HG02973 (cell line): ENCODE results near the gene SVEP1.
A peak's percentile ranks its signal among the peaks of the same experiment; 100 is the strongest.
"Not testable (repeated sequence)": the region's sequence is repeated elsewhere in the genome, so short reads cannot be mapped to it uniquely, and the experiment has no call there.

Experiments
- ATAC-seq: cut with Tn5 transposase; IDR thresholded peaks from one replicate; pipeline ENCODE4 v1.9.1; 2021; ENCODE audit warnings: moderate library complexity; ENCODE audit not compliant: unreplicated experiment

Gene SVEP1

GRCh38 chr9:110579034-110579861 is at the start of gene SVEP1:
Gene SVEP1 (minus strand): TSS chr9:110579741. CDS start chr9:110579543, 198 bp downstream.
- ATAC-seq, result no peak

DNA sequence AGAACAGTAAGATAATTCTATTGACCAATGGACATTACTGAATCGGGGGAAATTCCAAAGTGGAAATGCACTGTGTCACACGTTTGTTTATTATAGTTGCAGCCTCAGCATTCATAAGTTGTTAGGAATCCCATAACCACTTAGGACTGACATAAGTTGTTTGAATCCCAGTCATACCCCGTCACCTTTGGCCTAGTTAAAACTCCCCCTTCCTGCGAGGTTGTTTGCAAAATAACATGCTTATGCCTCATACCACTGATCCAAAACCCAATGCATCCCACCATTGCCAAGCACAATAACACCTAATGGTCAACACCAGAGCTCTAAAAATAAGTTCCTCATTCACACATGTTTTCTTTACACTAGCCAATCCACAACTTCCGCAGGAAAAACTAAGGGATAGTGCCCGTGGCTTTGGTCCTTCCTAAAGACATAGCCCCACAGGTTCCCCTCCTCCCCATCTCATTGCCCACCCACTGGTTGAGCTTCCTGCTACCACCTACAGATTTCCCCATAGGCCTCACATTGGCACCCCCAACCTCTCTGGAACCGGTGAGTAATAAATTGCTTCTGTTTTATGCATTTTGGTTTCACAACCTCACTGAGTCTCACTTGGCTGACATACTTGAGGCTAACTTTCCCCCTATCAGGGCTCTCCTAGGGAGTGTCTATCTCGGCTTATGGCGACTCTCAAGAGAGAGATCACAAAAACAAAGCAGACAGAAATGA is 46.7 kb upstream of the SVEP1 start:
- ATAC-seq, result peak; percentile 97

DNA sequence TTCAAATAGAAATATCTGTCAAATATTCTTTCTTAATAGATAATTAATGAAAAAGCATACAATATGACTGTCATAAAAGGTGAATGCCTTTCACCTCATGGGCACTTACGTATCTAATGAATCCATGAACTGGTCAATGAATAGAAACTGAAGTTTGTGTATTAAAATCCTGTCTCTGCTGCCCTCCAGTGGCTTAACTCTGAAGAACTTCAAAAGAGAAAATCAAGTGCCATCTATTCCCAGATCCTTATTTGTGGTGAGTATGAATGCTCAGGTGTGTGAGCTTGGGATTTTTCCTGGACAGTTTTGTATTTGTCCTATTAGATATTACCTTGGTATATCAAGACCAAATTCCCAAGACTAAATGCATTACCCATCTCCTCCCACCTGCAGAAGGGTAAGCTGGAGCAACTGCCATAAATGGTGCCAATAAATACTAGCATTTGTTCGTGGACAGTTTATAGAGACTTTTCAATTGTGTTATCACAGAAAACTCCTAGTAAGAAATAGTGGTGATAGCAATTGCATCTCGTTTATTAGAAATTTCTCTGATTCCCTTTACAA is 44.0 kb upstream of the SVEP1 start:
- ATAC-seq, result no peak

DNA sequence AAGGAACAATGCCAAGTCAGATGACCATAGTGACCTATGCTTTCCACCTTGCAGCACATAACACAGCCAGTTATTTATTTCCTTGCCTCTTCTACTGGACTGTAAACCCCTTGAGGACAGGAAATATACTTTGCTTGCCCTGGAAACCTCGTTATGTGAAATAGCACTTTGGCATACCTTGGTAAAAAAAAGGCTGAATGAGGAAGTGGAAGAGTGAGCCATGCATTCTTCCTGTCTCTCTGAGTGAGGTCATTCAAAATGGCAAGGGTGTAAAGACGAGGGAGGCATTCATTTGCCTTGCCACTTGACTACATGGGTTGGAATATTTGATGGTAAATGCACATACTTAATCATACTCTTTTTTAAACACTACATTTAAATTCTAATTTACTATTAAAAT is 42.8 kb upstream of the SVEP1 start:
- no peak for ATAC-seq

GRCh38 chr9:110620726-110621125 is 41.2 kb upstream of the SVEP1 start:
- no peak for ATAC-seq

DNA sequence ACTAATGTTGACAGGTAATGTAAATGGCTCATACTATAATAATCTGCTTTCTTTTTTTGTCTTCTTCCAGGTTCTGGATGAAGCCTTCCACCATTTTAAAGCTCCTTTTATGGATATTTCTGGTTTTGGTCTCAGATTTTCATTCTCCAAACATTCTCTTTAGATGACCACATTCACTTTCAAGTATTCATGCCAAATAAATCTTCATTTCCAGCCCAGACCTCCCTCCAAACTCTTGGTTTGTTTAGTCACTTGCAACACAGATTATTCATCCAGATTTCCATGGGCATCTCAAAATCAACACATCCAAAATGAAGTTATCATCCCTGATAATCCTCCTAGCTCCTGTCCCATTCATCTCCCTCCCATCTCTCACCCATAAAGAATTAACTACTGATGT is 40.3 kb upstream of the SVEP1 start:
- no peak for ATAC-seq

DNA sequence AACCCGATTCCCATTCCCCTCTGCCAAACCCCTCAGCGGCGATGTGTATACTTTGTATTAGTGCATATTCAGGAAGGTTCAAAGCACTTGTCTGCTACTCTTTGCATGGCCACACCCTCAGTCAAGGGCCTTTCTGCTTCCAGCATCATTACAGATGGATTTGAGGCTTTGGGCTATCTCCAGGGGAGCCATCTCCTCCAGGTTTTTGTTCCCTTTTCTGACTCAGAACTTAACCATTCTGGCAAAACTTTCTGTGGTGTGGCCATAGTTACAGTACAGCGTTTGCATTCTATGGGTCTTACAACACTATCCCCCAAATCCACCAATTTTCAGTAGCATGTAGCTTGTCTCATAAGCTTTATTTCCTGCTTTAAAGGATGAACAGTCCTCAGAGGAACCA is 36.0 kb upstream of the SVEP1 start:
- ATAC-seq, result no peak

- ATAC-seq, result not testable (repeated sequence)
These were observed 35.0 kb upstream of the SVEP1 start for GRCh38 chr9:110614576-110614975.

GRCh38 chr9:110606179-110606790 is 26.7 kb upstream of the SVEP1 start:
- no peak for ATAC-seq

DNA sequence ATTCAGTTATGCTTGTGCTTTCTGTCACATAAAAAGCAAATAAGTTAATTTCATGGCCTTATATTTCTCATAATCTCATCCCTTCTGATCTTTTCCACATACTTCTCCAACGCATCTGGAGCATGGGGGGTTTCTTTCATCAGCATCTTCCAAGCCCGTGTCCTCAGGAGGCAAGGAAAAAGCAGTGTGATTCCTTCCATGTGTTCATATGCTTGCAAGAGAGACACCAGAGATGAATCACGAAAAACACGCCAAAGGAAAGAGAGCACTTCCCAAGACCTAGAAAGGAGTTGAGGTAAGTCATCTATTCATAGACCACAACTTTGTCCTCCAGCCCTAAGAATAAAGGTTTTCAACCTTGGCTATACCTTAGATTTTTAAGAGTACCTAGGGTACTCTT is 26.0 kb upstream of the SVEP1 start:
- no peak for ATAC-seq

DNA sequence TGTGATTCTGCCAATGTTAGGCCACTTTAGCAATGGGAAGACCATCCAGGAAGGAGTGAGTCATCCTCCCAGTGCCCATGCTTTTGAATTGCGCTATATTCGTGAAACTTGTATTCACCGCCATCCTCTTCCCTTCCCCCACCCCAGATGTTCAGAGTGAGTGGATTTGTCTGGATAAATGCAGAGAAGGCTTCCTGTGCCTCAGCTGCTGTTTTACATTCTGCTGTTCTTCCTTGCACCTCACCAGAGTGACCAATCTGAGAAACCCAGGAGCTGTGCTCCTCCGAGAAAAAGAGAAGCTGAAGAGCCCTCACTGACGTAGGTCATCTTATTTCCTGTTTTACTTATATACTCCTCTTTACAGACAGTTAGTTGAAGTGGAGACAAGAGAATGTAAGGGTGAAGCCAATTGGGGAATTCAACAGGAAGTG is 24.6 kb upstream of the SVEP1 start:
- no peak for ATAC-seq

DNA sequence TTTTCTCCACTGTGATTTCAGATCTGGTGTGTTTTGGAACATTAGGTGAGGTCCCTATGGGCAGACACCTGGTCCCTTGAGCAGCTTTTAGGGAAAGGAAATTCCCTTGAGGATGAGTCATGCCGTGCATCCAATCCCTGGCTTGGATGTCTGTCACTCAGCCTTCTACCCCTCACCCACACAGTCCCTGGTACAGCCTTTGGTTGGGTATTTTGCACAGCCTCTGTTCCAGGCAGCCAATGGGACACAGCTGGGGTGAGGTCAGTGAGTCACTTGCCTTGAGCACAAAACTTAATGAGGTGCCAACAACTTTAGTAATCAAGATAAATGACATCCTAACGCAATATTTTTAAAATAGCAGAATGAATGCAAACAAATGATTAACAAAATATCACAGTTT is 22.7 kb upstream of the SVEP1 start:
- ATAC-seq, result no peak

DNA sequence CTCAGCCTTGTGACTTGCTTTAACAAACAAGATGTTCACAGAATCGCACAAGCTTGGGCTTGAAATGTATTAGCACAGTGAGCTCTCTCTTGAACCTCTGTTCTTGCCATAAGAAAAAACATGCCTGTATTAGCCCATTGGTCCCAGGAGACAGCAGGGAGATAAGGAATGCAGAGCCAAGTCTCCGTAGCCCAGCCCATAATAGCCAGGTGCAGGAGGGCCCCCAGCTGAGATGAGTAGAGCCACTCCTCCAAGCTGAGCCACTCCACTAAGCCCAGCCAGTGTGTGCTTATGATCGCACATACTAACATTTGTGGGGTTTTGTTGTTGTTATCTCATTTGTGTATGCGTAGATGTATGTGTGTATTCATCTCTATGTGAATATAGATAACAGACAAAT is 21.6 kb upstream of the SVEP1 start:
- no peak for ATAC-seq

GRCh38 chr9:110599468-110599867 is 19.9 kb upstream of the SVEP1 start:
- no peak for ATAC-seq

DNA sequence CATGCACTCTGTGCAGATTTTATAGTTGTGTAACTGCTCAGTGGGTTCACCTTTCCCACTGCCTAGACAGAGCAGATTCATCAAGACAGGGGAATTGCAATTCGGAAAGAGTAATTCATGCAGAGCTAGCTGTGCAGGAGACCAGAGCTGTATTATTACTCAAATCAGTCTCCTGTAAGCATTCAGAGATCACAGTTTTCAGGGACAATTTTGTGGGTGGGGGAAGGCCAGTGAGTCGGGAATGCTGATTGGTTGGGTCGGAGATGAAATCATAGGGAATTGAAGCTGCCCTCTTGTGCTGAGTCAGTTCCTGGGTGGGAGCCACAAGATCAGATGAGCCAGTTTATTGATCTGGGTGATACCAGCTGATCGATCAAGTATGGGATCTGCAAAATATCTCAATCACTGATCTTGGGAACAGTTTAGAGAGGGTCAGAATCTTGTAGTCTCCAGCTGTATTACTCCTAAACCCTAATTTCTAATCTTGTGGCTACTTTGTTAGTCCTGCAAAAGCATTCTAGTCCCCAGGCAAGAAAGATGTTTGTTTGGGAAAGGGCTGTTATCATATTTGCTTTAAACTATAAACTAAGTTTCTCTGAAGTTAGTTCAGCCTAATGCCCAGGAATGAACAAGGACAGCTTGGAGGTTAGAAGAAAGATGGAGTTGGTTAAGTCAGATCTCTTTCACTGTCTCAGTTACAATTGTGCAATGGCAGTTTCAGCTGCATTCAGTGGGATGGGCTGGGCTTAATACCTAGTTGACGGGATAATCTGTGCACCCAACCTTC is 12.7 kb upstream of the SVEP1 start:
- ATAC-seq, result no peak

GRCh38 chr9:110591526-110591925 is 12.0 kb upstream of the SVEP1 start:
- ATAC-seq, result no peak

- ATAC-seq, result no peak
These were observed 11.3 kb upstream of the SVEP1 start for GRCh38 chr9:110590816-110591215.

- ATAC-seq, result no peak
These were observed 8.8 kb upstream of the SVEP1 start for GRCh38 chr9:110588296-110588695.

DNA sequence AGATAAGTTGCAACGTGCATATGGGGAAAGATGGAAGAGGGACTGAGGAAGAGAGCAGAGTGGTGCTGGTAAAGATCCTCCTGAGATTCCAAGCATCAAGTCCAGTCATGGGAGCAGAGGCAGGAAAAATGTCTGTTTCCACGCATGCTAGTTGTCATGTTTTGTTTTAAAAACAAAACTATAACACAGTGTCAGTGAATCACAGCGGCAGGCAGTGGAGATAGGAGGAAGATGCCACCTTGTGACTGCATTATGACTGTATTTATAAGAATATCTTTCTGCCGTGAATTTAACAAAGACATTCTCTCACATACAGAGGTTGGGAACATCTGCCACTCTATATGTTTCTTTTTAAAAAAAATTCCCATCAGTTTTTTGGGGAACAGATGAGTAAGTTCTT is 3.7 kb upstream of the SVEP1 start:
- ATAC-seq, result no peak

- no peak for ATAC-seq
These were observed 2.6 kb upstream of the SVEP1 start for GRCh38 chr9:110582156-110582555.

DNA sequence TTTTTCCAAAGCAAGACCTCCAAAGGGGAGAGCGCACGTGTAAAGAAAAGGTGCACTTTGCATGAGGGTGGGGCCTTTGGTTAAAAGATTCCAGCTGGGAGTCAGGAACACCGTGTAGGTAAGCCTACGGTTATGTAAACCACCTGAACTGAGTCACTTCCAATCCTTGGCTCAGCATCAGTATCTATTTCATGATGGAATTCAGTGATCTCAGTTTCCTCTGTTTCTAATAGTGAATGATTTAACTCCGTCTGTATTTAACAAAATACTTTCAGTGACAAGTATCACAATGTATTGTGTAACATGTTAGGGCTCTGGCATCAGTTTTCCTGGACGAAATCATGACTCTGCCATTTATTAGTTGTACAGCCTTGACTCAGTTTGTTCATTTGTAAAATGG is 1.3 kb upstream of the SVEP1 start:
- no peak for ATAC-seq
